Esophagus muscularis mucosa (tissue), 4 donors: ENCODE results near the gene TOR2A.

Experiments used
- EP300 ChIP-seq: sonication (generic); formaldehyde crosslinking; IDR thresholded peaks from one replicate; pipeline ENCODE4 v1.6.1; 2017; ENCODE audit warnings: antibody characterized with exemption
- POLR2AphosphoS5 ChIP-seq, 2 donors: sonication (generic); formaldehyde crosslinking; IDR thresholded peaks; one replicate each; pipeline ENCODE4 v1.6.1; 2017; ENCODE audit warnings: antibody characterized with exemption in 2 of 2
- TF ChIP-seq, protein P1 (sequence below), 3 experiments: fragments of 200-600 bp in 2 of 3; fragments of 450-650 bp in 1 of 3; sonication (generic) in 2 of 3; IDR thresholded peaks; one replicate each; pipeline ENCODE4 v1.5.1; 2017 to 2019; ENCODE audit warnings: antibody characterized with exemption in 3 of 3, mild to moderate bottlenecking in 2 of 3, moderate library complexity in 1 of 3

DNA sequence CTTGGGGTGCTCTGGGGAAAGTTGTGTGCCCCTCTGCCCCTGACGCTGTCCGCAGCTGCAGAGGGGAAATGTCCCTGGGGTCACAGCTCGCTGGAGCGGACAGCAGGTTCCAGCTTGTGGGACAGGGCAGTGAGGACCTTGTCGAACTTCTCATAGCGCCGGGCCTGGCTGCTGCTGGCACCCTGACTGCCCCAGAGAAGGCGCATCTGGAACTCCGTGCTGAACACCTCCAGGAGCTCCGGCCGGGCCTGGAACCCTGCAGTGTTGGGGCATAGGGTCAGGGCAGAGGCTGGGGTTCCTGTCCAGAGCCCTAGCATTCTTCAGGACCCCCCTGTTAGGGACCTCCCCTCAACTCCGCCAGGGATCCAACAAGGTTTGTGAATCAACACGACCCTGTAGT is 3.6 kb upstream of the TOR2A start:
- TF ChIP-seq, protein P1, sequence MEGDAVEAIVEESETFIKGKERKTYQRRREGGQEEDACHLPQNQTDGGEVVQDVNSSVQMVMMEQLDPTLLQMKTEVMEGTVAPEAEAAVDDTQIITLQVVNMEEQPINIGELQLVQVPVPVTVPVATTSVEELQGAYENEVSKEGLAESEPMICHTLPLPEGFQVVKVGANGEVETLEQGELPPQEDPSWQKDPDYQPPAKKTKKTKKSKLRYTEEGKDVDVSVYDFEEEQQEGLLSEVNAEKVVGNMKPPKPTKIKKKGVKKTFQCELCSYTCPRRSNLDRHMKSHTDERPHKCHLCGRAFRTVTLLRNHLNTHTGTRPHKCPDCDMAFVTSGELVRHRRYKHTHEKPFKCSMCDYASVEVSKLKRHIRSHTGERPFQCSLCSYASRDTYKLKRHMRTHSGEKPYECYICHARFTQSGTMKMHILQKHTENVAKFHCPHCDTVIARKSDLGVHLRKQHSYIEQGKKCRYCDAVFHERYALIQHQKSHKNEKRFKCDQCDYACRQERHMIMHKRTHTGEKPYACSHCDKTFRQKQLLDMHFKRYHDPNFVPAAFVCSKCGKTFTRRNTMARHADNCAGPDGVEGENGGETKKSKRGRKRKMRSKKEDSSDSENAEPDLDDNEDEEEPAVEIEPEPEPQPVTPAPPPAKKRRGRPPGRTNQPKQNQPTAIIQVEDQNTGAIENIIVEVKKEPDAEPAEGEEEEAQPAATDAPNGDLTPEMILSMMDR (IDR thresholded peaks at IDR 0.05), result no peak
- TF ChIP-seq EP300 (no peak), POLR2AphosphoS5 (IDR thresholded peaks at IDR 0.05) (no peak)
